ENCODE results near the gene TERF2IP.

The TERF2IP gene

GRCh38 chr16:75624921-75625334, 22.6 kb upstream of the TERF2IP start:
- no peak for DNase-seq (ENCODE audit: low read depth)
- TF ChIP-seq CTCF (IDR thresholded peaks at IDR 0.05; ENCODE audit: insufficient read depth, low read depth, low read length, missing control alignments), result no peak
- H3K4me3 ChIP-seq (ENCODE audit: low read depth, low read length), result no peak overlapping the region

GRCh38 chr16:75626806-75627205, 20.8 kb upstream of the TERF2IP start:
- no peak for TF ChIP-seq CTCF (IDR thresholded peaks at IDR 0.05; ENCODE audit: insufficient read depth, low read depth, low read length, missing control alignments)
- no peak for DNase-seq (ENCODE audit: low read depth)
- H3K4me3 ChIP-seq (ENCODE audit: low read depth, low read length), result no peak overlapping the region

GRCh38 chr16:75627851-75628250, 19.7 kb upstream of the TERF2IP start:
- no peak overlapping the region for H3K4me3 ChIP-seq (ENCODE audit: low read depth, low read length)
- TF ChIP-seq CTCF (IDR thresholded peaks at IDR 0.05; ENCODE audit: insufficient read depth, low read depth, low read length, missing control alignments), result no peak
- no peak for DNase-seq (ENCODE audit: low read depth)

GRCh38 chr16:75628351-75628750, 19.2 kb upstream of the TERF2IP start:
- TF ChIP-seq CTCF (IDR thresholded peaks at IDR 0.05; ENCODE audit: insufficient read depth, low read depth, low read length, missing control alignments), result no peak
- no peak overlapping the region for H3K4me3 ChIP-seq (ENCODE audit: low read depth, low read length)

GRCh38 chr16:75629132-75629531, 18.4 kb upstream of the TERF2IP start:
- no peak overlapping the region for H3K4me3 ChIP-seq (ENCODE audit: low read depth, low read length)
- no peak for DNase-seq (ENCODE audit: low read depth)
- no peak for TF ChIP-seq CTCF (IDR thresholded peaks at IDR 0.05; ENCODE audit: insufficient read depth, low read depth, low read length, missing control alignments)

More at GRCh38 chr16:75628351-75628750, 19.2 kb upstream of the TERF2IP start:
- no peak for DNase-seq (ENCODE audit: low read depth)

- no peak for TF ChIP-seq CTCF (IDR thresholded peaks at IDR 0.05; ENCODE audit: insufficient read depth, low read depth, low read length, missing control alignments)
- H3K4me3 ChIP-seq (ENCODE audit: low read depth, low read length), result no peak overlapping the region
- no peak for DNase-seq (ENCODE audit: low read depth)
Observed at GRCh38 chr16:75630052-75630451, 17.5 kb upstream of the TERF2IP start.

- no peak for TF ChIP-seq CTCF (IDR thresholded peaks at IDR 0.05; ENCODE audit: insufficient read depth, low read depth, low read length, missing control alignments)
- H3K4me3 ChIP-seq (ENCODE audit: low read depth, low read length), result no peak overlapping the region
- no peak for DNase-seq (ENCODE audit: low read depth)
Observed at GRCh38 chr16:75632857-75633256, 14.7 kb upstream of the TERF2IP start.

All from GM12865 (cell line).